Stomach (tissue), 9 donors: ENCODE results near the gene VDR. TPM values are rescaled to one million over a fixed set of nuclear protein-coding genes. Genes with fewer than 3 reads are reported as not detected.
"Not testable (repeated sequence)": the region's sequence is repeated elsewhere in the genome, so short reads cannot be mapped to it uniquely, and the experiment has no call there.

Experiments used
- DNase-seq, 2 donors: peaks; one replicate each; pipeline versions ENCODE4 v3.0.0 to v3.0.0-alpha.2; 2013 to 2019
- H3K27ac ChIP-seq, 5 donors: fragments of 200-600 bp in 4 of 5; sonication (generic) in 4 of 5; one replicate each; pipeline ENCODE4 v1.5.1; 2013 to 2019; ENCODE audit warnings: mild to moderate bottlenecking in 1 of 5, moderate library complexity in 1 of 5
- H3K27me3 ChIP-seq, 3 donors: fragments of 200-600 bp; sonication (generic); one replicate each; pipeline ENCODE4 v1.5.1; 2017 to 2019; ENCODE audit warnings: mixed run types in 1 of 3
- H3K36me3 ChIP-seq, 4 donors: fragments of 200-600 bp; sonication (generic); 1 replicate in 3 of 4; 2 replicates in 1 of 4; pipeline ENCODE4 v1.5.1; 2016 to 2019
- H3K4me1 ChIP-seq, 4 donors: fragments of 200-600 bp; sonication (generic); one replicate each; pipeline ENCODE4 v1.5.1; 2016 to 2019
- H3K4me3 ChIP-seq, 4 donors: fragments of 200-600 bp; sonication (generic) in 3 of 4; one replicate each; pipeline ENCODE4 v1.5.1; 2016 to 2019; ENCODE audit warnings: mild to moderate bottlenecking in 1 of 4
- H3K9me3 ChIP-seq, 4 donors: fragments of 200-600 bp; sonication (generic); one replicate each; pipeline ENCODE4 v1.5.1; 2016 to 2019
- CTCF ChIP-seq, 7 experiments: fragments of 450-650 bp in 4 of 7; fragments of 200-600 bp in 3 of 7; sonication (generic) in 3 of 7; IDR thresholded peaks; one replicate each; pipeline ENCODE4 v1.5.1; 2016 to 2019; ENCODE audit warnings: antibody characterized with exemption in 7 of 7, control low read depth in 2 of 7, mild to moderate bottlenecking in 1 of 7
- EP300 ChIP-seq: sonication (generic); formaldehyde crosslinking; IDR thresholded peaks from one replicate; pipeline ENCODE4 v1.6.1; 2017; ENCODE audit warnings: antibody characterized with exemption
- POLR2A ChIP-seq, 4 donors: fragments of 450-650 bp; IDR thresholded peaks; one replicate each; pipeline ENCODE4 v1.6.1; 2016; ENCODE audit warnings: antibody characterized with exemption in 4 of 4, control low read depth in 2 of 4, mild to moderate bottlenecking in 1 of 4, moderate library complexity in 1 of 4
- POLR2AphosphoS5 ChIP-seq, 3 donors: sonication (generic); formaldehyde crosslinking; IDR thresholded peaks; one replicate each; pipeline ENCODE4 v1.6.1; 2016; ENCODE audit warnings: antibody characterized with exemption in 3 of 3
- WGBS, 5 donors: extraction: QIAGEN DNeasy Blood & Tissue Kit in 3 of 5; methylation state at CpG; one replicate each; pipeline versions ENCODE4 v1.1.5 to v1.1.7; 2013 to 2018; 5-methylcytosine and 5-hydroxymethylcytosine counted together
- intact Hi-C: fragments of 100-400 bp; cut with DNase I; formaldehyde crosslinking; loops from one replicate; pipeline ENCODE4 v1.15.1; 2023; ENCODE audit warnings: low total_unique reads
- polyA plus RNA-seq, 3 donors: library from polyadenylated mRNA; stranded (reverse); fragments of 200-250 nt; gene quantifications; one replicate each; pipeline ENCODE4 v1.2.3, GENCODE V29; 2013
- total RNA-seq, 5 donors: library from RNA; depleted of rRNA; stranded (reverse); fragments of >200 nt; gene quantifications; one replicate each; pipeline versions ENCODE4 v1.1.0 to v1.2.3, GENCODE V29; 2014 to 2016
- donor health status: healthy with polysubstance abuse.
- donor health status: Bipolar disorder and iron deficiency.
- donor health status: healthy.

The VDR gene
- total and polyA plus RNA-seq, 8 donors, result 2.8 to 22.3 (median 4.7) TPM

DNA sequence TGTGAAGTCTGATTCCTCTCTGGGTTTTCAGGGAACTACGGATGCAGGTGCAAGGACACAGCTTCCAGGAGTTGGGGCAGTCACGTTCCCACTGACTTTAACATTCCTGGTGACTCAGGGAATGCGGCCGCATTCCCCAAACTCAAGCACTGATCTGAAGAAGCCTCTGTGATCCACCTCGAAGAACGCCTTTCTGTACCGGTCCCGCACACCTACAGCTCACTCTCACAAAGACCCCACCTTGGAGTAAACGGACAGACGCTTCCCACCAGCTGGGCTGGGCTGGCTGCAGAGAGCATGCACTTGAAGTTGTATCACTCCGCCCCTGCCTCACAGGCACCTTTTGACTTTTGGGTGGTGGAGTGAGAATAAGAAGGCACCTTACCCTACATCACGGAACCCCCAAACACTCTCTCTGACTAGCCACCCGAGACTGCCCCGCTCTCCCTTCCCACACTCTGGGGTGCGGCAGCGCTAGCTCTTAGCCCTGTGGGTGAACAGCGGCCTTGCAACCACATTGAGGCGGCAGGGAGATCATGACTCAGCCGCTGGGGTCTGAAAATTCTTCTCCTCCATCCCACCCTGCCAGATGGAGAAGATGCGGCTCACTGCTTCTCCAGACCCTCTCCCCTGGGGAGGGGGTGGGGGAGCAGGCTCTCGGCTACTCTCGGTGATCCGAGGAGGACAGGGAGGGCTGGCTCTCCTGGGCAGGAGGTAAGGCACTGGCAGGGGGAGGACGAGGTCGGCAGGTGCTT, 61.4 kb downstream of the VDR start:
- intact Hi-C loops, result loop anchor here (5.0 to 10.0 kb wide), 2 partner anchors 46 to 129 kb away; no protein-coding TSS in a partner anchor
- TF ChIP-seq POLR2AphosphoS5 (IDR thresholded peaks at IDR 0.05) (no peak), POLR2A (IDR thresholded peaks at IDR 0.05) (no peak), EP300 (no peak), CTCF (IDR thresholded peaks at IDR 0.05) (no peak)
- 87 to 93% (median 92%) methylated on average over 20 to 25 of the region's 25 CpGs for WGBS, 5 donors

DNA sequence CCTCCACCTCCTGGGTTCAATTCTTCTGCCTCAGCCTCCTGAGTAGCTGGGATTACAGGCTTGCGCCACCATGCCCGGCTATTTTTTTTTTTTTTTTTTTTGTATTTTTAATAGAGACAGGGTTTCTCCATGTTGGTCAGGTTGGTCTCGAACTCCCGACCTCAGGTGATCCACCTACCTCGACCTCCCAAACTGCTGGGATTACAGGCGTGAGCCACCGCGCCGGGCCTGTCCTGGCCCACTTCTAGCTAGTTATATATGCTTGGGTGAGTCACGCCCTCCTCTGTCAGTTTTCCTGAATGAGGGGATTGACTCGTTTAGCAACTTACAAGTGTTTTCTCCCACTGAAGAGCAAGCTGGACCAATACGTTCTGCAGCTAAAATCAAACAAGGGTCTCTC, 62.3 kb downstream of the VDR start:
- not testable (repeated sequence) for H3K27ac ChIP-seq, DNase-seq, H3K9me3 ChIP-seq, H3K4me3 ChIP-seq, H3K27me3 ChIP-seq
- Histone ChIP-seq H3K36me3 (peaks cover 0 to 33% (median 13%) of the 10 kb centered on the region in 4 donors), H3K4me1 (peaks cover 0 to 23% (median 10%) of the 10 kb centered on the region in 4 donors)
- intact Hi-C loops, result loop anchor here (5.0 to 10.0 kb wide), 2 partner anchors 45 to 128 kb away; no protein-coding TSS in a partner anchor
- 71 to 94% (median 77%) methylated on average over 10 to 12 of the region's 12 CpGs for whole genome bisulfite sequencing, 5 donors

More for the DNA sequence above, 61.4 kb downstream of the VDR start:
- H3K27me3 ChIP-seq, result no peaks in the 10 kb centered on the region
- DNase-seq, result no peak
- no peak overlapping the region for H3K4me3 ChIP-seq
- H3K4me1 ChIP-seq, result peaks cover 0 to 14% (median 4%) of the 10 kb centered on the region in 4 donors
- H3K27ac ChIP-seq, result no peak overlapping the region
- peaks cover 0 to 33% (median 13%) of the 10 kb centered on the region in 4 donors for H3K36me3 ChIP-seq
- no peaks in the 10 kb centered on the region for H3K9me3 ChIP-seq

GRCh38 chr12:47841910-47842309, 62.9 kb downstream of the VDR start:
- Histone ChIP-seq H3K4me3 (no peak overlapping the region), H3K36me3 (peaks cover 0 to 33% (median 13%) of the 10 kb centered on the region in 4 donors)

GRCh38 chr12:47841501-47841900, 63.3 kb downstream of the VDR start:
- no peaks in the 10 kb centered on the region for H3K9me3 ChIP-seq
- intact Hi-C loops, result loop anchor here (5.0 to 10.0 kb wide), 2 partner anchors 44 to 127 kb away; no protein-coding TSS in a partner anchor
- no peak overlapping the region for H3K4me3 ChIP-seq
- peaks cover 0 to 29% (median 13%) of the 10 kb centered on the region in 4 donors for H3K4me1 ChIP-seq
- no peak for DNase-seq
- H3K36me3 ChIP-seq, result peaks cover 0 to 29% (median 12%) of the 10 kb centered on the region in 4 donors
- H3K27ac ChIP-seq, result no peak overlapping the region
- H3K27me3 ChIP-seq, result no peaks in the 10 kb centered on the region
- 21 to 46% (median 33%) methylated on average over 2 of the region's 2 CpGs for WGBS, 5 donors
- TF ChIP-seq POLR2AphosphoS5 (IDR thresholded peaks at IDR 0.05), result no peak
- TF ChIP-seq POLR2A (IDR thresholded peaks at IDR 0.05), result no peak
- no peak for TF ChIP-seq CTCF (IDR thresholded peaks at IDR 0.05)
- TF ChIP-seq EP300, result no peak

More at GRCh38 chr12:47841910-47842309, 62.9 kb downstream of the VDR start:
- WGBS, 5 donors, result 50 to 69% (median 60%) methylated on average over 4 of the region's 4 CpGs
- Histone ChIP-seq H3K9me3 (no peaks in the 10 kb centered on the region), H3K27ac (no peak overlapping the region), H3K4me1 (peaks cover 0 to 29% (median 13%) of the 10 kb centered on the region in 4 donors), H3K27me3 (no peaks in the 10 kb centered on the region)
- intact Hi-C loops, result loop anchor here (5.0 to 10.0 kb wide), 2 partner anchors 45 to 127 kb away; no protein-coding TSS in a partner anchor
- no peak for DNase-seq
- TF ChIP-seq POLR2A (IDR thresholded peaks at IDR 0.05) (no peak), POLR2AphosphoS5 (IDR thresholded peaks at IDR 0.05) (no peak), EP300 (no peak), CTCF (IDR thresholded peaks at IDR 0.05) (no peak)
